Activated T-helper 17 cell treated with anti-CD3 and anti-CD28 coated beads, Interleukin-2, amount 50 U/mL, for 72 hours (primary cell): ENCODE measurements around the gene CEP131. TPM values are rescaled to one million over a fixed set of nuclear protein-coding genes. Genes with fewer than 3 reads are reported as not detected.
"Not testable (repeated sequence)": the region's sequence is repeated elsewhere in the genome, so short reads cannot be mapped to it uniquely, and the experiment has no call there.

ENCODE experiments used
- ATAC-seq: fragments of 150-1000 bp; cut with Tn5 transposase; replicated peaks from 2 replicates; pipeline ENCODE4 v1.10.0; 2021; ENCODE audit warnings: mild to moderate bottlenecking, moderate library complexity
- H3K27ac Mint-ChIP-seq: one replicate; pipeline ENCODE4 v1.8.0; 2022; ENCODE audit warnings: mixed read lengths
- H3K27me3 Mint-ChIP-seq: one replicate; pipeline ENCODE4 v1.8.0; 2022; ENCODE audit warnings: mixed read lengths
- H3K36me3 Mint-ChIP-seq: one replicate; pipeline ENCODE4 v1.8.0; 2022; ENCODE audit warnings: low read depth, mild to moderate bottlenecking, mixed read lengths
- H3K4me1 Mint-ChIP-seq: one replicate; pipeline ENCODE4 v1.8.0; 2022; ENCODE audit warnings: mixed read lengths
- H3K4me3 Mint-ChIP-seq: one replicate; pipeline ENCODE4 v1.8.0; 2022; ENCODE audit warnings: mild to moderate bottlenecking, mixed read lengths
- H3K9me3 Mint-ChIP-seq: one replicate; pipeline ENCODE4 v1.8.0; 2022; ENCODE audit warnings: mixed read lengths
- total RNA-seq, 2 donors: library from RNA; stranded (reverse); gene quantifications; one replicate each; pipeline ENCODE4 v1.2.3, GENCODE V29; 2022

Gene CEP131
- total RNA-seq, 2 donors from 2014 or later = 8.4 to 10.4 TPM

DNA sequence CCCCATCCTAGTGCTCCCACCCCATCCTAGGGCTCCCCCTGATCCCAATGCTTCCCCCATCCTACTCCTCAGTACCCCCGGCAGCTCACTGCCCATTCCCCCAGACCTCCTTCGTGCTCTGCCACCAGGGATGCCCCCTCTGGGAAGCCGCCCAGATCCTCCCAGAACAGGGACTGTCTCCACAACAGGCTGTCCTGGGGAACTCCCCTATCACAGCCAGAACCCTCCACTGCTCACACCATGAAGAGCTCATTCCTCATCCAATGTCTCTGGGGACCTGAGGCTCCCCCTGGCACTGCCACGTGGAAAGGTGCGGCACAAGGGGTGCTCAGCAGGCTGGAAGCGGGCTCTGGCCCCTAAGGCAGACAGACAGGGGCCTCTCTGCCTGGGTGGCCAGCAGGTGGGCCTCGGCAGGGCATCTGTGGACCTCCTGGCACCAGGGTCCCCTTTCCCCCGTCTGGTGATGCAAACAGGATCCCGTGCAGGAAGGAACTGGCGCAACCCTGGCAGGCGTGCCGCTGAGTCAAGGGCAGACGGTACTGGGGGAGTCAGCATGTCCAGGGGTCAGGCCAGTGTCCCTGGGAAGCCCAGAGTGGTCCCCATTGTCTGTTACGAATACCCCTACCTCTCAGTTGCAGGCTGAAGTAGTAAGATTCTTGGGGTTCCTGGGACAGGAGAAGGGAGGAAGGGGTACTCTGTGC, 72.2 kb downstream of the CEP131 start:
- Mint-ChIP-seq H3K27ac (no peak overlapping the region), H3K4me1 (no peaks in the 10 kb centered on the region), H3K27me3 (peaks cover 9% of the 10 kb centered on the region), H3K4me3 (no peak overlapping the region), H3K9me3 (no peaks in the 10 kb centered on the region), H3K36me3 (no peaks in the 10 kb centered on the region)
- ATAC-seq = no peak

- H3K9me3 Mint-ChIP-seq = no peaks in the 10 kb centered on the region
- ATAC-seq = no peak
- H3K27me3 Mint-ChIP-seq = peaks cover 9% of the 10 kb centered on the region
- no peaks in the 10 kb centered on the region for H3K36me3 Mint-ChIP-seq
- no peak overlapping the region for H3K27ac Mint-ChIP-seq
- H3K4me1 Mint-ChIP-seq = no peaks in the 10 kb centered on the region
- H3K4me3 Mint-ChIP-seq = no peak overlapping the region
Measured at GRCh38 chr17:81148986-81149533, 73.7 kb downstream of the CEP131 start.

DNA sequence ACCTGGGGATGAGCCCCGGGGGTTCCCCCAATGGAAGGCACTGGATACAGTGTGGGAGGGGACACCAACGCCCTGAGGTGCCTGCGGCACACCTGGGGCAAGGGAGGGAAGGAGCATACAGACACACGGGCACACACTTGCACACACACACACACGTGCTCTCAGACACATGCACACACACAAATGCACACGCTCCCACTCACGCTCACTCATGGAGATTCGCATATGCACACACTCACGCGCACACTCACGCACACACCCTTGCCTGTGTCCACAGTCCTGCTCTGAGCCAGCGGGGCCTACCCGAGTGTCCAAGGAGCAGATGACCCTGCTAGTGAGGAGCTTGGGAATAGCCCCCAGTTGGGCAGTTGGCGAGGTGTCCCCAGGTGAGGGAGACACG, 74.2 kb downstream of the CEP131 start:
- no peaks in the 10 kb centered on the region for H3K4me1 Mint-ChIP-seq
- no peaks in the 10 kb centered on the region for H3K36me3 Mint-ChIP-seq
- ATAC-seq = no peak

DNA sequence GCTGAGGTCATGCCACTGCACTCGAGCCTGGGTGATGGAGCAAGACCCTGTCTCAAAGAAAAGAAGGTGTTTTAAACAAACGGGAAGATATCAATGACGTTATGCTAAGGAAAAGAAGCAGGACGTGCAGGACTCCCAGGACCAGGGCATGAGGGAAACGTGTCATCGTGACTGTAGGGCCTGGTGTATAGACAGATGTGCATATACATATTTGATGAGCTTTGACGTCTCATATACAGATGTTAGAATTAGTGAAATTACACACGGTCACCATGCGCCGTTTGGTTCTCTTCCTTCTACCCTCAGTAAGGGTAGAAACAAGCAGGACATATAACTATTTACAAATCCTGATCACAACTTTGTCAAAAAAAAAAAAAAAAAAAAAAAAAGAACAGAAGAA, 75.1 kb downstream of the CEP131 start:
- Mint-ChIP-seq H3K9me3 (no peaks in the 10 kb centered on the region), H3K36me3 (no peaks in the 10 kb centered on the region), H3K4me1 (no peaks in the 10 kb centered on the region), H3K4me3 (no peak overlapping the region), H3K27ac (no peak overlapping the region), H3K27me3 (peaks cover 9% of the 10 kb centered on the region)
- no peak for ATAC-seq

More for the DNA sequence above, 74.2 kb downstream of the CEP131 start:
- Mint-ChIP-seq H3K4me3 (no peak overlapping the region), H3K9me3 (no peaks in the 10 kb centered on the region), H3K27me3 (peaks cover 9% of the 10 kb centered on the region), H3K27ac (no peak overlapping the region)

DNA sequence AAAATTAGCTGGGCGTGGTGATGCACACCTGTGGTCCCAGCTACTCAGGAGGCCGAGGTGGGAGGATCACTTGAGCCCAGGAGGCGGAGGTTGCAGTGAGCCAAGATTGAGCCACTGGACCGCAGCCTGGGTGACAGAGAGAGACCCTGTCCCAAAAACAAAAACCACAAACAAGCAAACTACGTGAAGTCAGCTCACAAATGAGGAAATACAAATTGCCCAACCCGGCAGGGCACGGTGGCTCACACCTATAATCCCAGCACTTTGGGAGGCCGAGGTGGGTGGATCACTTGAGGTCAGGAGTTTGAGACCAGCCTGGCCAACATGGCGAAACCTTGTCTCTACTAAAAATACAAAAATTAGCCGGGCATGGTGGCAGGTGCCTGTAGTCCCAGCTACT, 76.6 kb downstream of the CEP131 start:
- H3K4me3 Mint-ChIP-seq, ATAC-seq, H3K27ac Mint-ChIP-seq, H3K36me3 Mint-ChIP-seq, H3K4me1 Mint-ChIP-seq, H3K27me3 Mint-ChIP-seq, H3K9me3 Mint-ChIP-seq: not testable (repeated sequence)

GRCh38 chr17:81144423-81144781, 78.4 kb downstream of the CEP131 start:
- Mint-ChIP-seq H3K4me1 (no peaks in the 10 kb centered on the region), H3K4me3 (no peak overlapping the region), H3K9me3 (no peaks in the 10 kb centered on the region), H3K27me3 (peaks cover 3% of the 10 kb centered on the region), H3K27ac (no peak overlapping the region), H3K36me3 (no peaks in the 10 kb centered on the region)
- ATAC-seq = no peak

GRCh38 chr17:81143717-81144422, 78.9 kb downstream of the CEP131 start:
- Mint-ChIP-seq H3K27ac (no peak overlapping the region), H3K27me3 (peaks cover 3% of the 10 kb centered on the region), H3K4me3 (no peak overlapping the region), H3K4me1 (no peaks in the 10 kb centered on the region), H3K9me3 (no peaks in the 10 kb centered on the region), H3K36me3 (no peaks in the 10 kb centered on the region)
- no peak for ATAC-seq

DNA sequence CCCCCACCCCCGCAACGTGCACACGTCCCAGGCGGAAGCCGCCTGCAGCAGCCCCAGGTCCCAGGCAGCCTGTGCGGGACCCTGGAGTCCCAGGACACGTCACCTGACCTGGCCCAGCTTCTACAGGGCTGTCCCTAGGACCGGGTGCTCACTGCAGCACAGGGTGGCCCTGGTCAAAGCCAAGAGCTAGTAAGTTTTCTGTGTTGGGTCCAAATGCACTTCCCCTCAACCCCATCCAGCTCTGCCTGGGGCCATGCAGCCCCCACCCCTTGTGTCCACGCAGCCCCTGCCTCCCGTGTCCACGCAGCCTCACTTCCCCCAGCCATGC, 79.6 kb downstream of the CEP131 start:
- no peaks in the 10 kb centered on the region for H3K36me3 Mint-ChIP-seq
- H3K27ac Mint-ChIP-seq = no peak overlapping the region
- peaks cover 6% of the 10 kb centered on the region for H3K4me1 Mint-ChIP-seq
- H3K9me3 Mint-ChIP-seq = peaks cover 4% of the 10 kb centered on the region
- no peaks in the 10 kb centered on the region for H3K27me3 Mint-ChIP-seq
- ATAC-seq = no peak
- no peak overlapping the region for H3K4me3 Mint-ChIP-seq

- H3K4me1 Mint-ChIP-seq = peaks cover 8% of the 10 kb centered on the region
- no peaks in the 10 kb centered on the region for H3K27me3 Mint-ChIP-seq
- peaks cover 4% of the 10 kb centered on the region for H3K9me3 Mint-ChIP-seq
- peak; percentile 85 for ATAC-seq
- H3K4me3 Mint-ChIP-seq = no peak overlapping the region
- H3K36me3 Mint-ChIP-seq = no peaks in the 10 kb centered on the region
- H3K27ac Mint-ChIP-seq = peak overlapping the region; percentile 41
Measured at GRCh38 chr17:81142301-81143199, 80.2 kb downstream of the CEP131 start.

GRCh38 chr17:81140695-81141094, 82.1 kb downstream of the CEP131 start:
- Mint-ChIP-seq H3K9me3 (peaks cover 4% of the 10 kb centered on the region), H3K27me3 (no peaks in the 10 kb centered on the region), H3K4me1 (peaks cover 8% of the 10 kb centered on the region), H3K27ac (no peak overlapping the region), H3K36me3 (no peaks in the 10 kb centered on the region), H3K4me3 (no peak overlapping the region)
- no peak for ATAC-seq

GRCh38 chr17:81140018-81140417, 82.7 kb downstream of the CEP131 start:
- Mint-ChIP-seq H3K36me3 (no peaks in the 10 kb centered on the region), H3K27ac (no peak overlapping the region), H3K4me3 (no peak overlapping the region), H3K4me1 (peaks cover 8% of the 10 kb centered on the region), H3K27me3 (no peaks in the 10 kb centered on the region), H3K9me3 (peaks cover 4% of the 10 kb centered on the region)
- no peak for ATAC-seq

Other genes starting within 250 kb of the CEP131 start
- 10 to 100 TPM; 17.2 to 19.8 TPM for gene CHMP6, start 231.1 kb downstream of the CEP131 start, total RNA-seq
- 1 to 10 TPM; 4.6 to 4.8 TPM for gene BAIAP2, start 187.8 kb downstream of the CEP131 start, total RNA-seq
- not detected for gene PVALEF, start 57.5 kb downstream of the CEP131 start, total RNA-seq
- 1 to 10 TPM; 1.2 to 2.4 TPM for gene AATK, start 56.7 kb downstream of the CEP131 start, total RNA-seq
- 10 to 100 TPM; 26.3 to 35.0 TPM for gene TEPSIN, start 16.1 kb upstream of the CEP131 start, total RNA-seq
- 10 to 100 TPM; 33.4 to 68.0 TPM for gene NDUFAF8, start 16.4 kb upstream of the CEP131 start, total RNA-seq
- 10 to 100 TPM; 58.4 to 71.2 TPM for gene SLC38A10, start 72.3 kb upstream of the CEP131 start, total RNA-seq
- gene BAHCC1, start 172.5 kb upstream of the CEP131 start, total RNA-seq = under 1 TPM in 1 of 2 donors, not detected in 1; 0.26 TPM